GM21447 (cell line): Measurements from ENCODE around the gene PRMT7.
"Not testable (repeated sequence)": the region's sequence is repeated elsewhere in the genome, so short reads cannot be mapped to it uniquely, and the experiment has no call there.

ENCODE experiments used
- ATAC-seq: cut with Tn5 transposase; IDR thresholded peaks from one replicate; pipeline ENCODE4 v1.9.1; 2021; ENCODE audit not compliant: unreplicated experiment

Gene PRMT7

GRCh38 chr16:68283346-68283745 lies 27.5 kb upstream of the PRMT7 start:
- ATAC-seq, result no peak

GRCh38 chr16:68283801-68284598 lies 26.8 kb upstream of the PRMT7 start:
- no peak for ATAC-seq

GRCh38 chr16:68284847-68285246 lies 26.0 kb upstream of the PRMT7 start:
- ATAC-seq, result peak; percentile 65

- ATAC-seq, result no peak
Measured at GRCh38 chr16:68285683-68286082, 25.1 kb upstream of the PRMT7 start.

- no peak for ATAC-seq
Measured at GRCh38 chr16:68286153-68287074, 24.4 kb upstream of the PRMT7 start.

- no peak for ATAC-seq
Measured at GRCh38 chr16:68287276-68288251, 23.3 kb upstream of the PRMT7 start.

- no peak for ATAC-seq
Measured at GRCh38 chr16:68288252-68288650, 22.6 kb upstream of the PRMT7 start.

- not testable (repeated sequence) for ATAC-seq
Measured at GRCh38 chr16:68288796-68289195, 22.0 kb upstream of the PRMT7 start.

GRCh38 chr16:68289202-68289601 lies 21.6 kb upstream of the PRMT7 start:
- no peak for ATAC-seq

- peak; percentile 72 for ATAC-seq
Measured at GRCh38 chr16:68289621-68290329, 21.0 kb upstream of the PRMT7 start.

GRCh38 chr16:68290450-68290849 lies 20.4 kb upstream of the PRMT7 start:
- ATAC-seq, result no peak

- ATAC-seq, result no peak
Measured at GRCh38 chr16:68291227-68291626, 19.6 kb upstream of the PRMT7 start.

- no peak for ATAC-seq
Measured at GRCh38 chr16:68292425-68292824, 18.4 kb upstream of the PRMT7 start.

GRCh38 chr16:68296291-68296690 lies 14.5 kb upstream of the PRMT7 start:
- ATAC-seq, result no peak

GRCh38 chr16:68296693-68297092 lies 14.1 kb upstream of the PRMT7 start:
- ATAC-seq, result no peak

GRCh38 chr16:68297908-68298307 lies 12.9 kb upstream of the PRMT7 start:
- no peak for ATAC-seq

- ATAC-seq, result no peak
Measured at GRCh38 chr16:68298312-68298711, 12.5 kb upstream of the PRMT7 start.

GRCh38 chr16:68298907-68299561 lies 11.8 kb upstream of the PRMT7 start:
- no peak for ATAC-seq

GRCh38 chr16:68299571-68300453 lies 11.0 kb upstream of the PRMT7 start:
- no peak for ATAC-seq
